Measurements from ENCODE around the gene CLNK. TPM values are rescaled to one million over a fixed set of nuclear protein-coding genes. Genes with fewer than 3 reads are reported as not detected.
A peak's percentile ranks its signal among the peaks of the same experiment; 100 is the strongest.

The CLNK gene
- total RNA-seq, 1 donor from 2014 or later, result not detected

GRCh38 chr4:10611673-10612072 is 72.9 kb downstream of the CLNK start:
- no peak for DNase-seq

GRCh38 chr4:10608501-10609219 is 75.9 kb downstream of the CLNK start:
- no peak for DNase-seq

GRCh38 chr4:10607206-10607605 is 77.4 kb downstream of the CLNK start:
- DNase-seq, result no peak

GRCh38 chr4:10606483-10607155 is 77.9 kb downstream of the CLNK start:
- DNase-seq, result no peak

GRCh38 chr4:10605746-10606482 is 78.7 kb downstream of the CLNK start:
- no peak for DNase-seq

- DNase-seq, result no peak
Measured at GRCh38 chr4:10605031-10605430, 79.5 kb downstream of the CLNK start.

GRCh38 chr4:10599574-10599973 is 85.0 kb downstream of the CLNK start:
- no peak for DNase-seq

- DNase-seq, result no peak
Measured at GRCh38 chr4:10598829-10599228, 85.7 kb downstream of the CLNK start.

- no peak for DNase-seq
Measured at GRCh38 chr4:10596586-10597290, 87.8 kb downstream of the CLNK start.

GRCh38 chr4:10593130-10593529 is 91.4 kb downstream of the CLNK start:
- DNase-seq, result no peak

GRCh38 chr4:10590896-10591295 is 93.7 kb downstream of the CLNK start:
- DNase-seq, result no peak

- no peak for DNase-seq
Measured at GRCh38 chr4:10589799-10590198, 94.8 kb downstream of the CLNK start.

GRCh38 chr4:10589321-10589720 is 95.2 kb downstream of the CLNK start:
- DNase-seq, result no peak

GRCh38 chr4:10587697-10588096 is 96.9 kb downstream of the CLNK start:
- DNase-seq, result no peak

GRCh38 chr4:10587296-10587695 is 97.3 kb downstream of the CLNK start:
- DNase-seq, result no peak

GRCh38 chr4:10584042-10584441 is 100.5 kb downstream of the CLNK start:
- DNase-seq, result no peak

GRCh38 chr4:10582951-10583350 is 101.6 kb downstream of the CLNK start:
- DNase-seq, result no peak

- peak; percentile 11 for DNase-seq
Measured at GRCh38 chr4:10582059-10582686, 102.4 kb downstream of the CLNK start.

- DNase-seq, result no peak
Measured at GRCh38 chr4:10581022-10581421, 103.5 kb downstream of the CLNK start.

GRCh38 chr4:10579648-10580047 is 104.9 kb downstream of the CLNK start:
- DNase-seq, result no peak

- DNase-seq, result no peak
Measured at GRCh38 chr4:10577508-10578426, 106.8 kb downstream of the CLNK start.
